ENCODE results near the gene MAGEE1.
A peak's percentile ranks its signal among the peaks of the same experiment; 100 is the strongest.

Gene MAGEE1, protein sequence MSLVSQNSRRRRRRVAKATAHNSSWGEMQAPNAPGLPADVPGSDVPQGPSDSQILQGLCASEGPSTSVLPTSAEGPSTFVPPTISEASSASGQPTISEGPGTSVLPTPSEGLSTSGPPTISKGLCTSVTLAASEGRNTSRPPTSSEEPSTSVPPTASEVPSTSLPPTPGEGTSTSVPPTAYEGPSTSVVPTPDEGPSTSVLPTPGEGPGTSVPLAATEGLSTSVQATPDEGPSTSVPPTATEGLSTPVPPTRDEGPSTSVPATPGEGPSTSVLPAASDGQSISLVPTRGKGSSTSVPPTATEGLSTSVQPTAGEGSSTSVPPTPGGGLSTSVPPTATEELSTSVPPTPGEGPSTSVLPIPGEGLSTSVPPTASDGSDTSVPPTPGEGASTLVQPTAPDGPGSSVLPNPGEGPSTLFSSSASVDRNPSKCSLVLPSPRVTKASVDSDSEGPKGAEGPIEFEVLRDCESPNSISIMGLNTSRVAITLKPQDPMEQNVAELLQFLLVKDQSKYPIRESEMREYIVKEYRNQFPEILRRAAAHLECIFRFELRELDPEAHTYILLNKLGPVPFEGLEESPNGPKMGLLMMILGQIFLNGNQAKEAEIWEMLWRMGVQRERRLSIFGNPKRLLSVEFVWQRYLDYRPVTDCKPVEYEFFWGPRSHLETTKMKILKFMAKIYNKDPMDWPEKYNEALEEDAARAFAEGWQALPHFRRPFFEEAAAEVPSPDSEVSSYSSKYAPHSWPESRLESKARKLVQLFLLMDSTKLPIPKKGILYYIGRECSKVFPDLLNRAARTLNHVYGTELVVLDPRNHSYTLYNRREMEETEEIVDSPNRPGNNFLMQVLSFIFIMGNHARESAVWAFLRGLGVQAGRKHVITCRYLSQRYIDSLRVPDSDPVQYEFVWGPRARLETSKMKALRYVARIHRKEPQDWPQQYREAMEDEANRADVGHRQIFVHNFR

GRCh38 chrX:76427560-76428242 lies at the start of gene MAGEE1:
Gene MAGEE1, plus strand, starts transcription at chrX:76427710. Its CDS starts 221 bp downstream, at chrX:76427931.
- DNase-seq (ENCODE audit: low read depth, low spot score) = no peak
- CTCF ChIA-PET = interaction anchor here (1.0 kb wide), 1 partner anchor 27 kb away, joined by 3 read pairs; no protein-coding TSS in a partner anchor

DNA sequence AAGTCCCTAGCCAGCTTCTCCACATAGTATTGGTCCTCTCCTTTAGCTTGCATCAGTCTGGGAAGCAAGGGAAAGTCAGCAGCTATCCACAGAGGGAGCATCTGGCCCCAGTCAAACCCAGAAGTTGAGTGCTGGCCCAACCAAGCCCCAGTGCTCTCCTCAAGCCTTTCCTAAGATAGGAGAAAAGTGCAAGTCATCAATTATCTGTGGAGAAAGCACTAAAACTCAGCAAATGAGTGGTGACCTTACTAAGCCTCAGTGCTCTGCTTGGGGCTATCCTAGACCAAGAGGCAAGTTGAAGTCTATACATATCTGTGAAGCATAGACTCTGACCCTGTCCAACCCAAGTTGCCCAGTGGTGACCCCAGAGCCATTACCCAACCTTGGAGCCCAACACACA lies 28.5 kb upstream of the MAGEE1 start:
- ChIA-PET CTCF (no interaction called here), POLR2A (no interaction called here)
- no peak overlapping the region for H3K4me3 ChIP-seq (ENCODE audit: low read depth, low read length)
- TF ChIP-seq, protein P1, sequence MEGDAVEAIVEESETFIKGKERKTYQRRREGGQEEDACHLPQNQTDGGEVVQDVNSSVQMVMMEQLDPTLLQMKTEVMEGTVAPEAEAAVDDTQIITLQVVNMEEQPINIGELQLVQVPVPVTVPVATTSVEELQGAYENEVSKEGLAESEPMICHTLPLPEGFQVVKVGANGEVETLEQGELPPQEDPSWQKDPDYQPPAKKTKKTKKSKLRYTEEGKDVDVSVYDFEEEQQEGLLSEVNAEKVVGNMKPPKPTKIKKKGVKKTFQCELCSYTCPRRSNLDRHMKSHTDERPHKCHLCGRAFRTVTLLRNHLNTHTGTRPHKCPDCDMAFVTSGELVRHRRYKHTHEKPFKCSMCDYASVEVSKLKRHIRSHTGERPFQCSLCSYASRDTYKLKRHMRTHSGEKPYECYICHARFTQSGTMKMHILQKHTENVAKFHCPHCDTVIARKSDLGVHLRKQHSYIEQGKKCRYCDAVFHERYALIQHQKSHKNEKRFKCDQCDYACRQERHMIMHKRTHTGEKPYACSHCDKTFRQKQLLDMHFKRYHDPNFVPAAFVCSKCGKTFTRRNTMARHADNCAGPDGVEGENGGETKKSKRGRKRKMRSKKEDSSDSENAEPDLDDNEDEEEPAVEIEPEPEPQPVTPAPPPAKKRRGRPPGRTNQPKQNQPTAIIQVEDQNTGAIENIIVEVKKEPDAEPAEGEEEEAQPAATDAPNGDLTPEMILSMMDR (IDR thresholded peaks at IDR 0.05; ENCODE audit: insufficient read depth, low read length, missing control alignments) = no peak
- no peak for DNase-seq (ENCODE audit: low read depth, low spot score)

More at GRCh38 chrX:76427560-76428242, at the start of gene MAGEE1:
- POLR2A ChIA-PET = no interaction called here
- peak within 1 kb of the TSS; percentile 66 for H3K4me3 ChIP-seq (ENCODE audit: low read depth, low read length)
- TF ChIP-seq, protein P1 (IDR thresholded peaks at IDR 0.05; ENCODE audit: insufficient read depth, low read length, missing control alignments) = no peak

GRCh38 chrX:76407795-76408194 lies 19.7 kb upstream of the MAGEE1 start:
- CTCF ChIA-PET = no interaction called here
- POLR2A ChIA-PET = no interaction called here
- H3K4me3 ChIP-seq (ENCODE audit: low read depth, low read length) = no peak overlapping the region
- TF ChIP-seq, protein P1 (IDR thresholded peaks at IDR 0.05; ENCODE audit: insufficient read depth, low read length, missing control alignments) = no peak
- DNase-seq (ENCODE audit: low read depth, low spot score) = no peak

DNA sequence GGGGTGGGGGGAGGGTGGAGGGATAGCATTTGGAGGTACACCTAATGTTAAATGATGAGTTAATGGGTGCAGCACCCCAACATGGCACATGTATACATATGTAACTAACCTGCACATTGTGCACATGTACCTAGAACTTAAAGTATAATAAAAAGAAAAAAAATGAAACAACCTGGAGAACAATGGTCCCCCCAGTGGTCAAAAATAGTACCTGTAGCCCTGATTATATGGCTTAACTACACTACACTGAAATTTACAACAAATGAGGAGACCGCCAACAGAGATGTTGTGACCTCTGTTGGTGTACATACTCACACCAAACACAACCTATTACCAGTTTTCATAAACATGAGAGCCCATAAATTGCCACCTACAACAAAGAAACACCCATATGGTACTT lies 7.3 kb upstream of the MAGEE1 start:
- H3K4me3 ChIP-seq (ENCODE audit: low read depth, low read length) = no peak overlapping the region
- ChIA-PET POLR2A (no interaction called here), CTCF (no interaction called here)
- TF ChIP-seq, protein P1 (IDR thresholded peaks at IDR 0.05; ENCODE audit: insufficient read depth, low read length, missing control alignments) = no peak
- no peak for DNase-seq (ENCODE audit: low read depth, low spot score)

DNA sequence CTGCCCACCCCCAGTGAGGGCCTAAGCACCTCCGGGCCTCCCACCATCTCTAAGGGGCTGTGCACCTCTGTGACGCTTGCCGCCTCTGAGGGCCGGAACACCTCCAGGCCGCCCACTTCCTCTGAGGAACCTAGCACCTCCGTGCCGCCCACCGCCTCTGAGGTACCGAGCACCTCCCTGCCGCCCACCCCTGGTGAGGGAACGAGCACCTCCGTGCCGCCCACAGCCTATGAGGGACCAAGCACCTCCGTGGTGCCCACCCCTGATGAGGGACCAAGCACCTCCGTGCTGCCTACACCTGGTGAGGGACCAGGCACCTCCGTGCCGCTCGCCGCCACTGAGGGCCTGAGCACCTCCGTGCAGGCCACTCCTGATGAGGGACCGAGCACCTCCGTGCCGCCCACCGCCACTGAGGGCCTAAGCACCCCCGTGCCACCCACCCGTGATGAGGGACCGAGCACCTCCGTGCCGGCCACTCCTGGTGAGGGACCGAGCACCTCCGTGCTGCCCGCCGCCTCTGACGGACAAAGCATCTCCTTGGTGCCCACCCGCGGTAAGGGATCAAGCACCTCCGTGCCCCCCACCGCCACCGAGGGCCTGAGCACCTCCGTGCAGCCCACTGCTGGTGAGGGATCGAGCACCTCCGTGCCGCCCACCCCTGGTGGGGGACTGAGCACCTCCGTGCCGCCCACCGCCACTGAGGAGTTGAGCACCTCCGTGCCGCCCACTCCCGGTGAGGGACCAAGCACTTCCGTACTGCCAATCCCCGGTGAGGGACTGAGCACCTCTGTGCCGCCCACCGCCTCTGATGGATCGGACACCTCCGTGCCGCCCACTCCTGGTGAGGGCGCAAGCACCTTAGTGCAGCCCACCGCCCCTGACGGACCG lies 977 bp downstream of the MAGEE1 start:
- H3K4me3 ChIP-seq (ENCODE audit: low read depth, low read length) = peak overlapping the region; percentile 66
- CTCF ChIA-PET = no interaction called here
- TF ChIP-seq, protein P1 (IDR thresholded peaks at IDR 0.05; ENCODE audit: insufficient read depth, low read length, missing control alignments) = no peak
- DNase-seq (ENCODE audit: low read depth, low spot score) = no peak
- POLR2A ChIA-PET = no interaction called here

Measured in AG04449 (cell line).